T follicular helper cell (primary cell): ENCODE measurements around the gene SMARCE1.

Experiments used
- DNase-seq: peaks from one replicate; pipeline ENCODE4 v3.0.0-alpha.2; 2020; ENCODE audit warnings: low read depth
- total RNA-seq, 2 experiments: gene quantifications; one replicate each; lab custom pipeline; 2026; lab: John Stamatoyannopoulos, UW

Gene SMARCE1
- total RNA-seq: 14.2 to 25.2 reads per million in 2 experiments

DNA sequence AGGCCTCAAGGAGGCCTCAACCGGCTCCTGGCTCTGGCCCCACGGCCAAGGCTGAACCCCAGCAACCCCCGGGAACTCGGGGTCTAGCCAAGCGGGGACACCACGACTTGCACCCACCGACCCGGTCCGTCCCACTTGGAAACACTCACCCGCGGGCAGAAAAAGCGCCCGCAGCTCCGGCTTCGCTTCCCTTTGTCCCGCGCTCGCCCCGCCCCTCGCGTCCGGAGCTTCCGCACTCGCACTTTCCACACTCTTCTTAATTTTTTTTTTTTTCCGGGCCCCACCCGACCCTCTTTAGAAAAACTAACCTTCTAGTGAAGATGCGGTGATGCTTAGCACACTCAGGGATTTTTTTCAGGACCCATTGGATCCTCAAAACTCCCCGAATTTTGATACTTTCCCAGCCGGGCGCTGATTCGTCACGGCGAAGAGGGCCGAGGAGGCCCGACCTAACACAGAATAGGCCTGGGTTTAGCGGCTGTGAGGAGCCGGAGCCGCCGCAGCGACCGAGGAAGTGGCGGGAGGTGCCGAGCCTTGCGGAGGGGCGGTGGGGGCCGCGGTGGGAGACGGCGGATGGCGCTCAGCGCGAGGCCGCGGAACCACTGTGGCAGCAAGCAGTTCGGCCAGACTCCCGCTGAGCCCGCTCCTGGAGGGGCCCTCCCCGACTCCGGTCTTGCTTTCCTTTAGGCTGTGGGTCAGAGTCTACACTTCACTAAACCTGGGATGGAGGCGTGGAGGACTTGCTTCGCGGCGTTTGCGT lies at the start of gene SMARCE1:
Gene SMARCE1, minus strand, starts transcription at position 195 of the 760 bp plus-strand sequence. CDS start 2,016 bp downstream, outside the sequence.
- DNase-seq: peak; percentile 51

DNA sequence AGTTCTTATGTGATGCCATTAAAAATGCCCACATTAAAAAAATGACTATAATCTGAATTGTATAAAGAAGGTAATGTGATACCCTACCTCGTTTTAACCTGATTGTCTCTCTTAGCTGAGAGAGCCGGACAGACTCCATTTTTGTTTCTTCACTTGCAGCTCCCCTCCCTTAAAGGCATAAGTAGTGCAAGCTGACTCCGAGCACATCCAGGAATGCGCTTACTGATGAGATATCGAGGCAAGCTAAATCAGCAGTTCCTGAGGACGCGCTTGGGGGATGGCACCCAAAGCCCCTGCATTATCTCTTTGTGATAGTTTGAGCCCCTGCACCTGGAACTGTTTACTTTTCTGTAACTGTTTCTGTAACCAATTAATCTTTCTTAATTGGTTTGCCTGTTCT lies 49.7 kb upstream of the SMARCE1 start:
- DNase-seq: no peak

DNA sequence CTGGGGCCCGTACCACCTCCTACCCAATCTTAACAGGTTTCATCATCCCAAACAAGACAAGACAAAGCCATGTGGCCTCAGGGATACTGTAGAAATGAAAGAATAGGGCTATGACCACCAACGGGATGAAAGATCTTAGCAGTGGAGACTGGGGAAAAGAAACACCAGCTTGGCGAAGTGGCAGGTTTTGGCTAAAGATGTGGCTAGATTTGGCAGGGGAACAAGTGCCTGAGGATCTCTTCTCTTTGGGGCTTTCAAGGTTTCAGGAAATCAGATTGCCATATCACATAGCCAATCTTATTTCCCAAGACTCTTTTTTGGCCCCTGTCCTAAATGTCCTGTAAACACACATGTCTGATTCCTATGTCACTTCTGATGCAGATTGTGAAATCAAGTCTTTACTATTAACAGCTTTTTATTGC lies 49.0 kb upstream of the SMARCE1 start:
- DNase-seq: no peak

DNA sequence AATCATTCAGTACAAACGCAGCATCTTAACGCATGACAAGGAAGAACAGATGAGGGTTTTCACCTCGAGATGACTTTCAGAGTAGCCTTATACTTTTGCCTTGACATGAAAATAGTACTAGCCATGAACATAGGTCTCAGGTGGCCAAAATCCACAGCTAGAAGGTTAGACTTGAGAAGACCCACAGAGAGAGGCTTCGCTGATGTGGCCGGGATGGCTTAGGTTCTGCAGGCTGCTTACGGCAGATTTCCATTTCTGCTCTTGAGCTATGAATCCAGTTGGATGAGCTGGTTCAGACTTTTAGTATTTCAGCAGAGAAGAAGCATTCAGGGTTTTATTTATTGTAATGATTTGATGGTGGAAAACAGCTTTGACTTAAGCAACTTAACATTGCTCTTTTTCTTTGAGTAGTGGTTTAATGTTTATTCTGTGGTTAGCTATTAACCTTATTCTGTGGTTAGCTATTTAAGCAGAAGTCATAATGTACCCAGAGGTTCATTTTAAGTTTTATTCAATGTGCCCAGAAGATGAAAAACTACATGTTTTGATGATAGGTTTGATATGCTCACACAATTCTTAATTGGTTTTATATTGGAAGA lies 48.4 kb upstream of the SMARCE1 start:
- DNase-seq: no peak

DNA sequence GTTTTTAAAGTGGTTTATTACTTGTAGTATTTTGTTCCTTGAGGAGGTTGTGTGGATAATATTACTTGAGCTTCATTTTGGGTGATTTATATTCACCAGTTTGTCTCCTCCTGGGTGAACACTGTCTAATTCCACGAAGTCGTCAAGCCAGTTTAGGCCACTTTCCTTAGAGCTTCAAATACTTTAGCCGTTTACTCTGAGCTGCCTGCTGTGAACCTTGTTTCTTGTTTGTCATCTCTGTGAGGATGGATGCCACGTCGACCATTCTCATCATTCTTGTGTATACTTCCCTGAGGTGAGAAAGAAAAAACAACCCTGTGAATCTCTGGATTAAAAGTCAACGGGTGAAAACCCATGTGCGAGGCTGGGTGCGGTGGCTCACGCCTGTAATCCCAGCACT lies 47.0 kb upstream of the SMARCE1 start:
- DNase-seq: no peak

DNA sequence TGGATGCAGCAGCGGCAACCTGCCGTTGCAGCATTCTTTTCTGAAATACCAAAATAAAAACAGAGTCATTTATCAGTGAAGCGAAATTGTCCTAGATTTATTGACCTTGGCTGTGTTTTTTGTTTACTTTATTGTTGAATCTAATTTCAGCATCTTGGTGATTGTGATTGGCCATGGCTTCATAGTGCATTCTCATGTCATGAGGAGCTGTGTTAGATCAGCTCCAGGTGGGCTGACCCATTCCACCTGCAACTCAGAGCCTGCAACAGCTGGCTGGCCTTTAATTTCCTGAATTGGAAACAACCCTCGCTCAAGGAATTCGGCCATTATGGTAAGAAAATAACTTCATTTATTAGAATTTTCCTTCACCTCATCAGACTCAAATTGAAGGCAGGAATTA lies 39.5 kb upstream of the SMARCE1 start:
- DNase-seq: no peak

DNA sequence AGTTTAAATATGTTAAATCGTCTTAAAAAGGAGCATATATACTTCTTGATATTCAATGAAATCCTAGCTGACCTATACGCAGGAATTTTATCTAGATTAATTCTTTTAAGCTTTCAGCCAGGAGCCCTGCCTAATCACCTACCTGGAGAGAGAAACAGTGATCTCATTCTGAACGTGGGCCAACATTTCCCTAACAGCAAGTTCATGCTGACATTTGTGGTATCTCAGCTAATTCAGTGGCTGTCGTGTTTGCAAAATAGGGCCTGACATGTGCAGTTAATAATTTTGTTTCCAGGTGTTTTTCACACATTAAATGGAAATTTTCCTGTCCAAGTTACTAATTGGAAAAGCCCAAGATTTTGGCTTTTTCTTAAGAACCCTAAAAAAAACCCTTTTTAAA lies 38.6 kb upstream of the SMARCE1 start:
- no peak for DNase-seq

DNA sequence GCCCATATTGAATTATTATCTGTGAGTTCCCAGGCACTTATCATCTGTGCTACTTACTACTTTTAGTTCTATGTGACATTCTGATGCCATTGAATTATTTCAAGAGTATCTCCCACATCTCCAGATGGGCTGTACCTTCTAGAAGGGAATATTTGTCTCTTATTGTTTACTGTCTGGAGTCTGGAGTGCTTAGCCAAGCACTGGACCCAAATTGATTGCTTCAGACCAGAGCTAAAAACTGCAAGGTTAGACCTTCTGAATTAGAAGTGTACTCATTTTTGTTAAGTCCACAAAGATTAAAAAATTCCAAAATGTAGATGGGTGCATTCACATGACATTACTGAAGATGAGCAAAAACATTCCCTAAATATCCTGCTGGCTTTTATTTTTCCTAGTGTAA lies 33.4 kb upstream of the SMARCE1 start:
- no peak for DNase-seq

DNA sequence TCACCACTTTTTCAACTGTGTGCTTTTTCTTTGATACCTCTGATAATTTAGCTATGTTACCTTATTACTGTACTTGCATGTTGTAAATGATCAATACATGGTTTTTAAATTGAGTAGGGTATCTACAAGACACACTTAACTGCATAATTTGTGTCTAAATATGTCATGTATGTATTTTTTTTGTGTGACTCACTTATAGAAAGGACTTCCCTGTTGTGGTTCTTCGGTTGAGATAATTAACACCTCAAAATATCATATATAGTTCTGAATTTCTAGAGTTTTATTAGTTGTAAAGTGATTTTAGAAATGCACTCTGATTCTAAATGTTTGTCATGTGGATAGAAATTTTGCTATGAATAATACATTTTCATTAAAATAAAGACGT lies 31.9 kb upstream of the SMARCE1 start:
- DNase-seq: no peak

DNA sequence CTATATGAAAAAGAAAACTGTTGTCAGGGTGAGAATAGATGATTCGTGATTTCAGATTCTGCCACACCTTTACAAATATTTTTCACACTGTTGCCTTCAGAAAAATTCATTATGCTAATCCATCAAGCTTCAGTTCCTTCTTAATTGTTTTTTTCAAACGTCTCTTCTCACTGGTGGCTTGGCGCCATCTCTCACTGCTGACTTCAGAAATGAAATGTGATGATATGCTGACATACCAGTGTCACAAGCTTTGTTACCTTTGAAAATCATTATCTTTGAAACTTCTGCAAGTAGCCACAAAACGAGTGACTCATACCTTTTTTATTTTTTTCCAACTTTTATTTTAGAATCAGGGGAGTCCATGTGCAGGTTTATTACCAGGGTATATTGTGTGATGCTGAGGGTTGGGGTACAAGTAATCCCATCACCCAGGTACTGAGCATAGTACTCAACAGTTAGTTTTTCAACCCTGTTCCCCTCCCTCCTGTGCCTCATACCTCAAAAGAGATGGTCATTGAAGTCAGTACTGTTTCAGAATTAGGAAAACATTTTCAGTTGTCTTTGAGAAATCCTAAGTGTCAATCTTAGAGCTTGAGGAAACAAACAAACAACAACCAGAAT lies 31.4 kb upstream of the SMARCE1 start:
- DNase-seq: no peak

DNA sequence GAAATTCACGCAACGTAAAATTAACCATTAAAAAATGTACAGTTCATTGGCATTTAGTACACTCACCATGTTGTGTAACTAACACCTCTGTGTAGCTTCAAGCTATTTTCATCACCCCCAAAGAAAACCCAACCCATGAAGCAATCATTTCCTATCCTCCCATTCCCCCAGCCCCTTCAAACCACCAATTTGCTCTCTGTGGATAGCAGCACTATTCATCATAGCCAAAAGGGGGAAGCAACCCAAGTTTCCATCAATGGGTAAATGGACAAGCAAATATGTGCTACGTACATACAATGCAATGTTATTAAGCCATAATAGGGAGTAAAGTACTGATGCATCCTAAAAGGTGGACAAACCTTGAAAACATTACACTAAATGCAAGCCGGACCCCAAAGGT lies 28.3 kb upstream of the SMARCE1 start:
- DNase-seq: no peak

DNA sequence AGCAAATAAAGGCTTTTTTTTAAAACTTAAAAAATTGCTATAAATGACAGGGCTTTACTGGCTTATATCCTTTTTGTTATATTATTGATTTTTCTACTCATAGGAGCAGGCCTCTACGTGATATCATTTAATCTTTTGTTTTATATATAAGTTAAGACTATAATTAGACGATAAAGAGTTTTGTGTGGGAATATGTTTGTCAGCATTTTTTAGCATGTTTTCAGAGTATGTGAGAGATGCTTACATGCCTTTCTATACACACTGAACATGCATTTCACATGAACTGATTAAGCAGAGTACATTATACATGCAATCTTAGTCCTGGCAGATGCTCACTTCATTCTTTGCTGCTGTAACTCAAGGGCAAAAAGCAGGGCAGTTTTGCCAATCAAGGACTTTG lies 25.0 kb upstream of the SMARCE1 start:
- no peak for DNase-seq

DNA sequence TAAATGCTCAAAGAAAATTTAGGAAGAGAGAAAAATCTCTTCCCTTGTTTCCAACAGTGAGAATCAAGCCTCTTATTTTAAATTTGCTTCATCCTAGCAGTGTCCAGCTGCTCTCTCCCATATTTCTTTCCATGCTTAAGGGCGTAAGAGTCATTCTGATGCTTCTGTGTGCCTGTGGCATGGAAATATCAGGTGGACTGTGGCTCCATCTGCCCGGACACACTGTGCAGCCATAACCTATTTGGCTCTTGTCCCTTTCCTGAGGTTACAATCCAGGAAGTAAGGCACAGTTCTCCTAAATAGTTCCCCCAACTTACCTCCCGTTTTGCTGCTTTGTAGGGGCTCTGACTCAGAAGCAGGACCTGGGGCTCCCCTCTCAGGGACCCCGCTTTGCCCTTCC lies 23.7 kb upstream of the SMARCE1 start:
- no peak for DNase-seq

DNA sequence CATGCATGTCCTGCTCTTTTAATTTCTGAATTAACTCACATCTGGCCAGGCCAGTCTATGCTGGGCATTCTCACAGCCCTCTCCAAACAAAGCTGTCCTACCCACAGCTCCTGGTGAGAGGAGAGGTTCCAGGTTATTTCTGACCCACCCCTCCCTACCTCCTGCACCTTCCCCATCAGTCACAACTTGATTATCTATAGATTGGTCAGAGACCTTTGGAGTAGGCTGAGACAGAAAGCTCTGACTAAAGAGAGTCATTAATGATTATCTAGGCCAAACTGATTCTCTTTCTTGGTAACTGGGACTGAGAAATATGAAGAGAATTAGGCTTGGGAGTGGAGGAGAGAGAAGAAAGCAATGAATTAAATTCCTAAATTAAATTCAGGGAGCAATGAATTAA lies 18.7 kb upstream of the SMARCE1 start:
- DNase-seq: no peak

DNA sequence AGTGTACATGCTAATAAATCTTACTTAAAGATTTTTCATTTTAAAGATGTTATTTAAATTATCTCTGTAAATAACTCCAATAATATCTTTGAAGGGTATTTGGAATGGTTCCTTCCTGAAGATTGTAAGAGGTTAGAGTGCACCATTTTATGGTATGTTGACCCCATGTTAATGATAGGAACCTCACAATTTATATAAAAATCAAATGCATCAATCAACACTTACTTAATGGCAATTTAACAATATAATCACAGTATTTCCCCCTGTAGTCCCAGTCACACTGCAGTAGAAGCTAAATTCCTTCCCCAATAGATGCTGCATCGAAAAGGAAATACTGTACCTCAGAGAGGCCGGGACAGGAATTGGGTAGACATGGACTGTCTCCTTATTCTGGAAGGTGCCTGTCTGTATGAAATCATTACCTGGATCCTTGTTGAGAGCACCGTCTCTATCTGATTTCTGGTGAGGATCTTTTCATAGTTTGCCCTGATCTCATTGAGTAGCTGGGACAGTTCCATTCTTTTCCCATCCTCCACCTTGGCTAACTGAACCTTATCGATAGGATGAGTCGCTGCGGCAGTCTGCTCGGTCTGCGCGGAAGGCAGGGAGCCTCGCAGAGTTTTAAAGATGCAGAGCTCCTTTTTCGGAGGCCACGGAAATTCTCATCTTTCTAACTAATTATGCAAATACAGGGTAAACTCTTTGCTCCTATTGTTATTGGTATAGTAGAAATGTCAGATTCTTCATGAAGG lies 17.1 kb upstream of the SMARCE1 start, which contains the start of gene KRT222:
Gene KRT222, minus strand, starts transcription at position 596 of the 752 bp plus-strand sequence. Its CDS starts 78 bp downstream, at position 518.
- no peak for DNase-seq

DNA sequence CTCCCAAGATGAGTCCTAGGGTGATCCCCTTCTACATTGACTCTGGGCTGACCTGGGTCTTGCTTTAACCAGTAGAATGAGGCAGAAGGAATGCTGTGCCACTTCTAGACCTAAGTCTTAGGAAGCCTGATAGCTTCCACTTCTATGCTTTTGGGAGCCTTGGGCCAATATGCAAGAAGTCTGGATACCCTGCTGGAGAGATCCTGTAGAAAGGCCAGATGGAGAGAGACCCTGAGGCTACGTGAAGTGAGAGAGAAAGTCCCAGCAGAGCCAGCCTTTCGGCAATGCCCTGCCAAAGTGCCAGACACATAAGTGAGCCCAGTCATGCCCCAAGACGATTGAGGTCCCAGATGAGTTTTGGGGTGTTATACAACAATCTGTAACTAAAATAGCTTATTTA lies 15.6 kb upstream of the SMARCE1 start:
- no peak for DNase-seq

DNA sequence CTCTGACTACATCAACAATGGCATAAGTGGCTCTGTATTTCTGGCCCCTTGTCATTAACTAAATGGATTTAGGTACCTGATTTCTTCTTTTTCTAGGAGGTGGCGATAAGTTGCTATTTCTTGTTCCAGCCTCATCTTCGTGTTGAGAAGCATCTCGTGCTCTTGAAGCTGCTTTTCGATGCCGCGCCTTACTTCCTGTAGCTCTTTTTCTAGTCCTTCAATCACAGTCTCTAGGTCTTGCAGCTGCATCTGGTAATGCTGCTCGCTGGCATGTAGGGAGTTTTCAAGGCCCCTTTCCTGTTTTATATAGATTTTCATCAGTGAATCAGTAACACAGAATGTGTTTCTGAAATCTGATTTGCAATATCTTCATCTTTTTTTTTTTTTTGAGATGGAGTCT lies 12.3 kb upstream of the SMARCE1 start:
- no peak for DNase-seq

DNA sequence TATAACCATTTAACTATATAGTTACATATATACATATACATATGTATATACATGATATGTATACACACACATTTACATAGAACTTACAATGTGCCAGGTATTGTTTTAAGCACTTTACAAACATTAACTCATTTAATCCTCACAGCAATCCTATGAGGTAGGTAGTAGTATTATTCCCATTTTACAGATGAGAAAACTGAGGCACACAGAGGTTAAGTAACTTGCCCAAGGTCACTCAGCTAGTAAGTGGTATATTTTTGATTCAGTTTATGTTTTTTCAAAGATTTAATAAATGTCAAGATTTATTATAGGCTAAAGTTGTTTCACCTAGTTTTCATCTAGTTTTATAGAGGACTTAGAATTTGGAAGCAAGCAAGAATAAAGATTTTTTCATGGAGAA lies 10.8 kb upstream of the SMARCE1 start:
- DNase-seq: no peak

DNA sequence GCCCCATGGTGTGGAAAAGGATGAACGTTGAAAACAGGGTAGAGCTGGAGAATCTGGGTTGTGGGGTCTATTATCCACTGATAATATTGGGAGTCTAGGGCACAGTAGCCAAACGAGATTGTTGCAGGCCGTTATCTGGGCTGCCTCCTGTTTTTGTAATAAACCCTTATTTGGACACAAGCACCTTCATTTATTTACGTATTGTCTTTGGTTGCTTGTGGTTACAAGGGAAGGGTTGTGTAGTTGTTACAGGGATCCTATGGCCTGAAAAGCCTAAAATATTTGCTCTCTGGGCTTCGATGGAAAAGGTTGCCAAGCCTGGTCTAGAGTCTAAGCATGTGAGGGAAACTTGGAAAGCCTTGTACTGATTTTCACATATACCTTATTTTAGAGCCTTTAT lies 4.3 kb upstream of the SMARCE1 start:
- no peak for DNase-seq

DNA sequence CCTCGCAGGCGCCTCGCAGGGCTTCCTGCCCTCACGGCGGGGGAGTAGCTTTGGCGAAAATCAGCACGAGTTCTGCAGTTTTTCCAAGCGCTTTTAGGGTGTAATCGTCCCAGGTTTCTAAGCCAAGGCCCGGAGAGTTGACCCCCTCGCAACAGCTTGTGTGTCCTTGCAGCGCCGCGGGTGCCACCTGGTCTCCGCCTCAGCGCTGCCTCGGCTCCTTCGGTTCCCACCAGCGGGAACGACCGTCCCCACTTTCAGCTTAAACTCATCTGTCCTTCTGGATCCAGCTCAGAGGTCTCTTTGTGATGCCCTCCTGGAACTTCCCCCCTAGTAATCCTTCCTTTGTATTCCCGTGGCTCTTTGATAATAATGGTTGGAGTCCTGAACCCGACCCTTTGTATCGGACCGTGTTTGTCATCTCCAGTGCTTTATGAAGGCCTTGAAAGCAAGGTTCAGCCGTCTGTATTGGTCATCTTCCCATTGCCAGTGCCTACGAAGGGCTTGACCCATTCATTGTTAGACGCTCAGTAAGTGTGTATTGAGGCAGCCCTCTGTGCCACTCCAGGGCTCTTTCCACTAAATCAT lies 858 bp upstream of the SMARCE1 start:
- no peak for DNase-seq

DNA sequence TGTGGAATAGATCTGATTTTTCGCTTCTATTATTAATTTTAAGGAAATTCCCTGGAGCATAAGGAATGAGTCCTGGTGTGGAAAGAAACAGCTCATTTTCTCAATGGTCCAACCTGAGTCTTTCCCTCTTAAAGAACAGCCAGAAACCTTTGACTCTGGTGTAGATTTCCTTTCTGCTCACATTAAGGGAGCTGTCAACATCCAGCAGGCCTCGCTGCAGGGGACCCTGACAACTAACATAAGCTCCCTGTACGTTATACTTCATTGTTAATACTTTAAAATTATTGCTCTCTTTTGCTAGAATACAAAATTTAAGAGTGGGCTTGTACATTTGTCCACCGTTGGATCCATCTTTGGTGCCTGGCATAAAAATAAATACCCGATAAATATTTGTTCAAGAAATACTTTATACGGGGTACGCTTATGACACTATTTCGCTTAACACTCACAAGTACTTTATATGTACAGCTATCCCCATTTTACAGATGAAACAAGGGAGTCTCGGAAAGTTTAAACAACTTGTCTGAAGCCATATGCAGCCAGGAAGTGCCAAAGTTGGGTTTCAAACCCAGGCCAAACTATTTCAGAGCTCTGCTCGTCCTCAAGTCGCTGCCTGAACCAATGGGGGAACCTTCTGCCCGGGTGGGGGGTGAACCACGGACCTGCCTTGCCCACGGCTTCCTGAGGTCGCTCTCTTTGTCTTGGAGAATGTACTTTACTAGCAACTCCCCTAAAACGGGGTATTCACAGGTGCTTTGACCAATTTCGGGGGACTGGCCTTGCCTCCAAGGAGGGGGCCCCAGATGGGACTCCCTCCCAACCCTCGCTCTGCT lies 611 bp downstream of the SMARCE1 start:
- DNase-seq: peak; percentile 14
